Spinal cord (tissue), 10 donors: ENCODE data around the gene CSRP1. TPM values are rescaled to one million over a fixed set of nuclear protein-coding genes. Genes with fewer than 3 reads are reported as not detected.

ENCODE experiments used
- DNase-seq, 6 donors: peaks; one replicate each; pipeline versions ENCODE4 v3.0.0 to v3.0.0-alpha.2; 2013 to 2015; ENCODE audit warnings: low spot score in 6 of 6, low read depth in 4 of 6
- H3K27ac ChIP-seq: one replicate; pipeline ENCODE4 v1.5.1; 2013; ENCODE audit warnings: low read depth, low read length, control low read depth
- H3K27me3 ChIP-seq: one replicate; pipeline ENCODE4 v1.6.1; 2013; ENCODE audit warnings: low read length; ENCODE audit not compliant: control insufficient read depth, insufficient read depth
- H3K36me3 ChIP-seq: one replicate; pipeline ENCODE4 v1.6.1; 2013; ENCODE audit warnings: low read length; ENCODE audit not compliant: control insufficient read depth, insufficient read depth
- H3K4me1 ChIP-seq: one replicate; pipeline ENCODE4 v1.6.1; 2013; ENCODE audit warnings: low read length; ENCODE audit not compliant: control insufficient read depth, insufficient read depth
- H3K4me3 ChIP-seq: one replicate; pipeline ENCODE4 v1.5.1; 2013; ENCODE audit warnings: low read depth, low read length, control low read depth
- H3K9me3 ChIP-seq: one replicate; pipeline ENCODE4 v1.6.1; 2013; ENCODE audit warnings: low read length; ENCODE audit not compliant: control insufficient read depth, insufficient read depth
- WGBS: methylation state at CpG from one replicate; pipeline ENCODE4 v1.1.5; 2013; ENCODE audit warnings: missing lambda C conversion rate; ENCODE audit not compliant: insufficient coverage; 5-methylcytosine and 5-hydroxymethylcytosine counted together
- polyA plus RNA-seq, 2 donors: library from polyadenylated mRNA; unstranded; fragments of 120-200 nt; gene quantifications; one replicate each; pipeline ENCODE4 v1.2.1, GENCODE V29; 2013; ENCODE audit not compliant: insufficient read length in 2 of 2
- total RNA-seq, 2 donors: library from RNA; depleted of rRNA in 1 of 2; stranded (reverse); fragments of 120-200 nt in 1 of 2; fragments of >200 nt in 1 of 2; gene quantifications; one replicate each; pipeline versions ENCODE4 v1.2.3 to v1.2.4, GENCODE V29; 2013 to 2014
- donor health status: healthy.

CSRP1 gene
- total and polyA plus RNA-seq, 4 donors = 113 to 168 (median 144) TPM

DNA sequence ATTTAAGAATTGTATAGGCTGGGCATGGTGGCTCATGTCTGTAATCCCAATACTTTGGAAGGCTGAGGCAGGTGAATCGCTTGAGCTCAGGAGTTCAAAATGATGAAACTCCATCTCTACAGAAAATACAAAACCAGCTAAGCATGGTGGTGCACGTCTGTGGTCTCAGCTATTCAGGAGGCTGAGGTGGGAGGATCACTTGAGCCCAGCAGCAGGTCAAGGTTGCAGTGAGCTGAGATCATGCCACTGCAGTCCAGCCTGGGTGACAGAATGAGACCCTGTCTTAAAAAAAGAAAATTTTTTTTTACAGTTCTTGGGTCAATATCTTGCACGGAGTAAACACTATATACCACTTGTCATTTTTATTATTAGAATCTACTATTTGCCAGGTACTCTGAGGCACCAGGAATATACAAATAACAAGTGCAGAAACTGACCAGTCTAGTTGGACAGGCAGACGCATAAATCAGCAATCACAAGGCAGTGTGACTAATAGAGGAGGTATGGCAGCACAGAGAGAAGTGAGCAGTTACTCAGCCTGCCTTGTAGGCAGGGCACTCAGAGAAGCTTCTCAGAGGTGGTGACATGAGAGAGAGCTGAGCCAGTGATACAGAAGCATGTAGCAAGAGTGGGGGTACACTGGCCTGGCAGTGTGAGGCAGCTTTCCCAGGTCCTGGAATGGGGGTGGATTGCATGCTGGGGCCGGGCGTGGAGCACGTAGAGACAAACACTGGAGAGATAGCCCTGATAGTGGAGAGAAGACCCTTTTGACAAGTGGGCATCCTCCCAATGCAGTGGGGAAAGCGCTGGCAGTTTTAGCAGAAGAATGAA lies 45.9 kb downstream of the CSRP1 start:
- DNase-seq = no peak
- H3K4me3 ChIP-seq = no peak overlapping the region
- H3K27me3 ChIP-seq = no peaks in the 10 kb centered on the region
- H3K9me3 ChIP-seq = no peaks in the 10 kb centered on the region
- H3K36me3 ChIP-seq = peaks cover 21% of the 10 kb centered on the region
- WGBS = 83% methylated on average over 6 of the region's 8 CpGs
- no peak overlapping the region for H3K27ac ChIP-seq
- peaks cover 47% of the 10 kb centered on the region for H3K4me1 ChIP-seq

DNA sequence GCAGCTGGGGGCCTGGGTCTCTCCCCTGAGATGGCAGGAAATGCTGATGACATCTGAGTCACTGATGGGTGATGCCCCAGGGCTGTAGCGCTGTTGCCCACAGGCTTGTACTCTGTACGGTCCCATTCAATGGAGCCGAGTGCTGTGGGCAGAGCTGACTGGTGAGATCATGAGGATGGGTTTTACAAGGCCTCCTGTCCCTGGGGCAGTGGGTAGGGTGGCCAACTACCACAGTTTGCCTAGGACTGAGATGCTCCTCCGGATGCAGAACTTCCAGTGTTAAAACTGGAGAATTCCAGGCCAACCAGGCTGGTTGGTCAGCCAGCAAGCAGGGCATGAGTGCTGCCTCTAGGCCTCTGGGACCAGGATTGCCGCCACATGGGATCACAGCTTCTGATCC lies 47.1 kb downstream of the CSRP1 start:
- no peak overlapping the region for H3K27ac ChIP-seq
- H3K4me1 ChIP-seq = peaks cover 50% of the 10 kb centered on the region
- peaks cover 9% of the 10 kb centered on the region for H3K36me3 ChIP-seq
- no peaks in the 10 kb centered on the region for H3K27me3 ChIP-seq
- 92% methylated on average over 5 of the region's 5 CpGs for WGBS
- no peak overlapping the region for H3K4me3 ChIP-seq
- no peaks in the 10 kb centered on the region for H3K9me3 ChIP-seq
- no peak for DNase-seq

DNA sequence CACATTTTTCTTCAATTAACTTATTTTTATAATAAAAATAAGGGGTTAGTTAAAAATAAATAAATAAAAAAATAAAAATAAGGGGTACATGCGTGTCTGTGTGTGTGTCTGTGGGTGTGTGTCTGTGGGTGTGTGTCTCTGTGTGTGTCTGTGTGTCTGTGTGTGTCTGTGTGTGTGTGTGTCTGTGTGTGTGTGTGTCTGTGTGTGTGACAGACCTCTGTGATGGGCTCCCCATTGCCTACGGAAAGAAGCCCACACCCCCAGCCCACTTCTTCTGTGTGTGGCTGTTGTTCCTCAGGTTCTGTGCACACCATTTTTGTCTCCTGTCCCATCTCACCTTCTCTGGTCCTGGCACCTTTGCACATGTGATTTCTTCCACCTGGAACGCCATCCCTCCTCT lies 47.9 kb downstream of the CSRP1 start:
- Histone ChIP-seq H3K4me3 (no peak overlapping the region), H3K27me3 (no peaks in the 10 kb centered on the region), H3K4me1 (peaks cover 50% of the 10 kb centered on the region), H3K36me3 (peaks cover 4% of the 10 kb centered on the region), H3K27ac (no peak overlapping the region), H3K9me3 (no peaks in the 10 kb centered on the region)
- no peak for DNase-seq
- WGBS = 100% methylated on average over 1 of the region's 3 CpGs

GRCh38 chr1:201457508-201457960 lies 49.4 kb downstream of the CSRP1 start:
- 22% methylated on average over 2 of the region's 4 CpGs for WGBS
- Histone ChIP-seq H3K4me1 (peaks cover 45% of the 10 kb centered on the region), H3K27me3 (no peaks in the 10 kb centered on the region), H3K36me3 (no peaks in the 10 kb centered on the region), H3K4me3 (no peak overlapping the region), H3K9me3 (no peaks in the 10 kb centered on the region), H3K27ac (peak overlapping the region; percentile 72)
- DNase-seq = peak in 2 of 6 donors; percentile 24 to 88

GRCh38 chr1:201456499-201457309 lies 50.2 kb downstream of the CSRP1 start:
- H3K4me1 ChIP-seq = peaks cover 36% of the 10 kb centered on the region
- peak in 5 of 6 donors; percentile 40 to 87 (median 68) for DNase-seq
- 23% methylated on average over 3 of the region's 11 CpGs for WGBS
- H3K36me3 ChIP-seq = no peaks in the 10 kb centered on the region
- H3K27ac ChIP-seq = peak overlapping the region; percentile 72
- no peaks in the 10 kb centered on the region for H3K27me3 ChIP-seq
- no peaks in the 10 kb centered on the region for H3K9me3 ChIP-seq
- no peak overlapping the region for H3K4me3 ChIP-seq

GRCh38 chr1:201455098-201455497 lies 51.8 kb downstream of the CSRP1 start:
- 79% methylated on average over 6 of the region's 6 CpGs for whole genome bisulfite sequencing

GRCh38 chr1:201454608-201455007 lies 52.3 kb downstream of the CSRP1 start:
- Histone ChIP-seq H3K9me3 (no peaks in the 10 kb centered on the region), H3K27ac (no peak overlapping the region), H3K4me3 (no peak overlapping the region), H3K4me1 (peaks cover 49% of the 10 kb centered on the region), H3K36me3 (no peaks in the 10 kb centered on the region), H3K27me3 (no peaks in the 10 kb centered on the region)
- DNase-seq = peak in 1 of 6 donors; percentile 36
- 59% methylated on average over 2 of the region's 4 CpGs for WGBS

More at GRCh38 chr1:201455098-201455497, 51.8 kb downstream of the CSRP1 start:
- no peak overlapping the region for H3K4me3 ChIP-seq
- no peaks in the 10 kb centered on the region for H3K9me3 ChIP-seq
- H3K4me1 ChIP-seq = peaks cover 44% of the 10 kb centered on the region
- no peaks in the 10 kb centered on the region for H3K27me3 ChIP-seq
- H3K27ac ChIP-seq = no peak overlapping the region
- DNase-seq = no peak
- no peaks in the 10 kb centered on the region for H3K36me3 ChIP-seq

DNA sequence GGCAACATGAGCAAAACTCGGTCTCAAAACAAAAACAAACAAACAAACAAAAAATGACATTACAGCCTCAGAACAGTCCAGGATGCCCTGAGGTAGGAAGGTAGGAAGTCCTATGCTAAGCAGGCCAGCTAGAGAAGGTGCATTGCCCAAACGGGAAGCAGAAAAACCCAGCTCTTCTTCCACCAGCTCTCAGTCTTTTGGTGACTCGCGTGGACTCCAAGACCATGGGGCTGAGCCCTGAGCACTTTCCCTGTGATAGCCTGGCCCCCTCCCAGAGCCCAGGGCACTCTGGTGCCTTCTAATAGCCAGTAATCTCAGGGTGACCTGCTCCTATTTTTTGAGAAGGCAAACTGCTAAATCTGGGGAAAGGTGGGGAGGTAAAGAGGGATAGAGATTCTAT lies 54.1 kb downstream of the CSRP1 start:
- Histone ChIP-seq H3K9me3 (no peaks in the 10 kb centered on the region), H3K27me3 (no peaks in the 10 kb centered on the region), H3K4me3 (no peak overlapping the region), H3K36me3 (no peaks in the 10 kb centered on the region), H3K27ac (no peak overlapping the region), H3K4me1 (peaks cover 59% of the 10 kb centered on the region)
- no peak for DNase-seq
- 97% methylated on average over 3 of the region's 4 CpGs for WGBS

DNA sequence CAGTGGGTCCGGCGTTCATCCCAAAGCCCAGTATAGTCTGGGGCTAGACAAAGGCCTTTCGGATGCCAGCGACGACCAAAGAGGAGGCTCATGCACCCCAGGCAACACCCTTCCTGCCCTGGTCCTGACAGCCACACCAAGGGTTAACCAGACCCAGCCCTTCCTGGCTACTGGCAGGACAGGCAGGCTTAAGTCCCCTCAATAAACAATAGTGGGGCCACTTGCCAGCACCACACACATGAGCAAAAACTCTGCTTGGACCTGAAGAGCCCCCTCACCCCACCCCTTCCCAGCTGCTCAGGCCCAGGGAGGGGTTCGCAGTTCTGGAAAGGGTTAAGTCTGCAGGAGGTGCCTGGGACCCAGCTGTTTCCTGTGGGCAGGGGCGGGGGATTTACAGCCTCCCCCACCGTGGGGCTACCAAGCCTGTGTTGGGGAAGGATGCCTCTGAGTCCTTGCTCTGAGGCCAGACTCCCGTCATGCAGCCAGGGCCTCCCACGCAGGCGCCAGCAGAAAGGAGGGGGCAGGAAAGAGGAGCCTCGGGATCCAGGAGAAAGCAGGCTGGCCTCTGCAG lies 56.1 kb downstream of the CSRP1 start:
- Histone ChIP-seq H3K27me3 (no peaks in the 10 kb centered on the region), H3K27ac (peak overlapping the region; percentile 76), H3K4me1 (peaks cover 46% of the 10 kb centered on the region), H3K9me3 (no peaks in the 10 kb centered on the region), H3K4me3 (no peak overlapping the region), H3K36me3 (no peaks in the 10 kb centered on the region)
- 16% methylated on average over 11 of the region's 12 CpGs for WGBS
- peak in 3 of 6 donors; percentile 39 to 73 (median 68) for DNase-seq
